ENCODE measurements around the gene GATAD2B.
A peak's percentile ranks its signal among the peaks of the same experiment; 100 is the strongest.
"Not testable (repeated sequence)": the region's sequence is repeated elsewhere in the genome, so short reads cannot be mapped to it uniquely, and the experiment has no call there.

The GATAD2B gene

DNA sequence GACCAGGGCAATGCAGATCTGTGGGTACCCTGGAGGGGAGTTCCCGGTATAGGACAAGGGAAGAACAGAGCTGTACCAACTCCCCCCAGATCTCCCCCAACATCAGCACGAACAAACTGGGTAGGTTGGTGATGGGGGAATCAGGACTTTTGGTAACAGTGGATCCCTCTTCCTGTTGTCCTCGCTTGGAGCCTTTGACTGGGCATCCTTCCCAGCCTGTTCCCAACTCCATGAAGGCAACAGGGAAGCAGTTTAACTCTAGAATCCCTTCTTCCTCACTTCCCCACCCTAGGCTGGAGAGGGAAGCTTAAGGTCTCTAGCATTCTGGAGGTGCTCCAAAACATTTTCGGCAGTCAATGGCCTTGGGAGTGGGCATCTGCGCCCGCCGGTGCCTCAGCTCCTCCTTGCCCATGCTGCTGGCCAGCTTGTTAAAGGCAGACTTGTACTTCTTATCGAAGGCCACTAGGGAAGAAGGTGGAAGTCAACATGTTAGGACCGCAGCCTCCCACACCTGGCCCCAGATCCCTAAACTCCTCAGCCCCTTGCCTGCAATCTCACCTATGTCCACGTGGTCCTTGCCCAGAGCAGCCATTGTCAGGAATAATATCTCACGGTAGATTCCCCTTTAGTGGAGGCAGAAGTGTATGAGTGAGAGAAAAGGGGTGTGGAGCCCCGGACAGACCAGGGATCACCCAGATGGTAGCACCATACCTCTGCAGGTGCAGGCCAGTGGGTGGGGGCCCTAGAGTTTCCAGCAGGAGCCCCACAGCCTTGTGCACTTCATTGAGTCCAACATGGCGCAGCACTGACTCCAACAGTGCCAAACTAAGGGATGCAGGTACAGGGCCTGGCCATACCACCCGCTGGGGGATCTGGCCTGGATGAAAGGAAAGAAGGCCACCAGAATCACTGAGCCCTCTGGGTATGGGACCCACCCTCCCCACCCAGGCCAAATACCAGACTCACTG lies 7.5 kb upstream of the GATAD2B start:
- no peaks in the 10 kb centered on the region for H3K4me1 ChIP-seq
- in situ Hi-C loops (cut with MboI; ENCODE audit: low sequenced_read_pairs), result no loop called here
- H3K36me3 ChIP-seq (replicated peaks), result peaks cover 35% of the 10 kb centered on the region
- H3K9me3 ChIP-seq, result no peaks in the 10 kb centered on the region
- no peak overlapping the region for H3K4me3 ChIP-seq
- H3K27me3 ChIP-seq (ENCODE audit: low read depth), result no peaks in the 10 kb centered on the region
- DNase-seq (ENCODE audit: low spot score in 2 of 2), result no peak

DNA sequence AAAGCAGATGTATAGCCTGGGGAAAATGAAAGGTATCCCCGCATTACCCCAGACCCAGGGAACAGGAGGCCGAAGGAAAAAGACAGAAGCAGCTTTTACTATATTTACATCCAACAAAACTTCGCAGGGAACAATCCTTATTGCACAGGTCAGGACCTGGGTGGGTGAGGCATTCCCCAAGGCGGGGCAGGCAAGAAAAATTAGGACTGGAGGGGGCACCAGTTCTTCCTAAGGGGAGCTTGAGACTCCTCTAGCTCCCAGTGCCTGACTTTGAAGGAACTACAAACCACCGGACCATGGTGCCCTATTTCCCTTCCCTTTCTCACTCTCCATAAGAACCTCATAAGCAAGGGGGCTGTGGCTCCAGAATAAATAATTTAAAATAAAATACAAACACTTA lies 6.7 kb upstream of the GATAD2B start:
- Histone ChIP-seq H3K4me3 (no peak overlapping the region), H3K9me3 (no peaks in the 10 kb centered on the region), H3K4me1 (no peaks in the 10 kb centered on the region), H3K36me3 (replicated peaks) (peaks cover 28% of the 10 kb centered on the region), H3K27me3 (ENCODE audit: low read depth) (no peaks in the 10 kb centered on the region)
- in situ Hi-C loops (cut with MboI; ENCODE audit: low sequenced_read_pairs), result no loop called here
- no peak for DNase-seq (ENCODE audit: low spot score in 2 of 2)

DNA sequence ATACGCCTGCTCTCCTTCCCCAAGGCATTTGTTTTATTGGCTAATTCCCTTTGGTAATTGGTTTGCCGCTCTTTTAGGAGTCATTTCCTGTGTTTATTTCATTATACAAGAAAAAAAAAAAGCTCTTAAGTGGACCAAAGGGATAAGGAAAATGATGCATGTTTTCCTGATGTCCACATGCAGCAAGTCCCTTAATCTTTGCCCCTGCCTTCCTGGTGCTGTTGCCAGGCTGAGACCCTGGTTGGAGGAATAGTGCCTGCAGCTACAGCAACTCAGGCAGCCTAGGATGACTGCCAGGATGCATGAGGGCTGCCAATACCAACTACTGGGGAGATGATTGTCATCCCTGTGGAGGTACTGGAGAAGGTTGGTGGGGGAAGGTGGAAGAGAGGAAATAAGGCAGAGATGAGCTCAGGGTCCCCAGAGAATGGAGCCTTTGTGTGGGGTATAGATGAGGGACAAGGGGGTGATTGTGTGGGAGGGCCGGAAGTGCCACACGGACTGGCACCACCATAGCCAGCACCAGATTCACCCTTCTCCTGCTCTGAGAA lies 6.1 kb upstream of the GATAD2B start:
- no peak for DNase-seq (ENCODE audit: low spot score in 2 of 2)
- Histone ChIP-seq H3K27me3 (ENCODE audit: low read depth) (no peaks in the 10 kb centered on the region), H3K9me3 (no peaks in the 10 kb centered on the region), H3K4me1 (no peaks in the 10 kb centered on the region; the same call in 1 of the 2 replicates), H3K4me3 (no peak overlapping the region), H3K36me3 (replicated peaks) (peaks cover 23% of the 10 kb centered on the region)
- in situ Hi-C loops (cut with MboI; ENCODE audit: low sequenced_read_pairs), result no loop called here

DNA sequence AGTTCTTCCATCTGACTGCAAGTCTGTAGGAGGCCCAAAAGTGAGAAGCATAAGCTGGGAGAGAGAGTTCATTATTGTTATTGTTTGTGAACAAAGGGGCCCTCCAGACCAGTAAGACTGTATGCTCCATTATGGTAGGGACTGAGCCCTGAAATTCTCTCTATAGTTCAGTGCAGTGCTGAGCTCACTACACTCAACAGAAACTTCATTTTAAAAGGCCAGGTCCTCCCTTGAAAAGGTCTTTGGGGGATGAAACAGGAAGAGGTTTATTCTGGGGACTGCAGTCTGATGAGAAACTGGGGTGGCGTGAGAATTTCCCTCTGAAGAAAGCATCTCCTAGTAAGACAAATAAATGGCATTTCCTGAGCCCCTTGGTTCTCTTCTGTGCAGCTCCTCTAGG lies 5.5 kb upstream of the GATAD2B start:
- Histone ChIP-seq H3K36me3 (replicated peaks) (peaks cover 20% of the 10 kb centered on the region), H3K4me1 (no peaks in the 10 kb centered on the region; the same call in 1 of the 2 replicates), H3K9me3 (no peaks in the 10 kb centered on the region), H3K27me3 (ENCODE audit: low read depth) (no peaks in the 10 kb centered on the region), H3K4me3 (no peak overlapping the region)
- no peak for DNase-seq (ENCODE audit: low spot score in 2 of 2)
- in situ Hi-C loops (cut with MboI; ENCODE audit: low sequenced_read_pairs), result no loop called here

DNA sequence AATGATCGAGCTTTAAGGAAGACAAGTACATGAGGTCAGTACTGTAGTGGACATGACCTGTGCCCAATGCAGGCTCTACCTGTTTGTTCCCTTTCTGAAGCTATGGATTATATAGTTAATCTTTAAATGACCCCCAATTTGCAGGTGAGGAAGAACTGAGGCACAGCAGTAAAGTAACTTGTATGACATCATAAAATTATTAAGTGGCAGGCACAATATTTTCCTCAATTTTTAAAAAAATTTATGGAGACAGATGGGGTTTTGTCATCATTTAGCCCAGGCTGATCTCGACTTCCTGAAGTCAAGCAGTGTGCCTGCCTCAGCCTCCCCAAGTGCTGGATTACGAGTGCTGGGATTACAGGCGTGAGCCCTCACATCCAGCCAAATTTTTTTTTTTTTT lies 3.6 kb upstream of the GATAD2B start:
- H3K27me3 ChIP-seq (ENCODE audit: low read depth), result no peaks in the 10 kb centered on the region
- H3K4me1 ChIP-seq, result no peaks in the 10 kb centered on the region; the same call in 1 of the 2 replicates
- no peak for DNase-seq (ENCODE audit: low spot score in 2 of 2)
- in situ Hi-C loops (cut with MboI; ENCODE audit: low sequenced_read_pairs), result no loop called here
- no peaks in the 10 kb centered on the region for H3K9me3 ChIP-seq
- H3K4me3 ChIP-seq, result no peak overlapping the region
- H3K36me3 ChIP-seq (replicated peaks), result peaks cover 6% of the 10 kb centered on the region; the same call in 1 of the 2 replicates

DNA sequence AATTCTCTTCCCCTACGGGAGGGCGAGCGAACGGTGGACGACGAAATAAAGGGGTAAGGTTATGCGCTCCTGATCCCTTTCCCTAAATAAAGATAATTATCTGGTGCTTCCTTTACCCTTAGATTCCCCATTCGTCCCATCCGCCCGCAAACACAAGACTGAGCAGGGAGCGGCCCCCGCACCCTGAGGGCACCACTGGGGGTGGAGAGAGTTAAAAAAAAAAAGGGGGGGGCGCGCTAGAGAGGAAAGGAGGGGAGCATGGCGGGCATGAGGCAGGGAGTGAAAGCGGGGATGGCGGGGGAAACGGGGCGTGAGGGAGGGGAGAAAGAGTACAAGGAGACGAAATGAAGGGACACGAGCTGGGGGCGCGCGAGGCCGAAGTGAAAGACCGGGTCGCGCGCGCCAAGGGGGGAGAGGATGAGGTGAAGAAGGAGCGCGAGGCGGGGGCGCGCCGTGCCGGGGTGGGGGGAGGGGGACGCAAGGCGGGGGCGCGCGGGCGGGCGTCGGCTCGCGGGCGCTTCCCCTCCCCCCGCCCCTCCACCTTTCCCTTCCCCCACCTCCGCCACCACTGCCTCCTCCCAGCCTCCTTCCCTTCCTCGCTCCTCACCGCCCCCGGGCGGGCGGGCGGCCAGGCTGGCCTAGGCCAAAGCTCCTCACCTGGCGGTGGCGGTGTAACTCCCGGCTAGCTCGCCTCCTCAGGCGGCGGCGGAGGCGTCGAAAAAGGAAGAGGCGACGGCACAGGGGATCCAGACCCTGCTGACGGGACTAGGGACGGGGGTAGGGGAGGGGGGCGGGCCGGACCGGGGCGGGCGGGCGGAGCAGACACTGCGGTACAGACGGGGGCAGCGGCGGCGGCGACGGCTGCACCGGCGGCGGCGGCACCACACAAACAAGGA lies 448 bp downstream of the GATAD2B start:
- H3K4me3 ChIP-seq, result peak overlapping the region; percentile 62
- in situ Hi-C loops (cut with MboI; ENCODE audit: low sequenced_read_pairs), result no loop called here
- peak; percentile 58 to 82 for DNase-seq (ENCODE audit: low spot score in 2 of 2)
- peaks cover 9% of the 10 kb centered on the region for H3K36me3 ChIP-seq (replicated peaks)
- peaks cover 21% of the 10 kb centered on the region for H3K4me1 ChIP-seq
- H3K9me3 ChIP-seq, result no peaks in the 10 kb centered on the region
- no peaks in the 10 kb centered on the region for H3K27me3 ChIP-seq (ENCODE audit: low read depth)

DNA sequence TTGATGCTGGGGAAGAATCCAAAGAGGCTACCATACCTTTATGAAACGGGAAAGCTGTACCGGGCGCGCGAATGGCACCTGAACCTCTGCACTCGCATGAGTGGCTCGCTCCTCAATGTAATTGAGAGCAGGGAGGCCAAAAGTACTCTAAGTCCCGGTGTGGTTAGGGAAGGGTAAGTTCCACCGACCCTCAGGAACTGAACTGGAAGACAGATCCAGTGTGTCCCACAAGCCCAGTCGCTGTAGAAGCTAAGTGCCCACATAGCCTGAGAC lies 1.0 kb downstream of the GATAD2B start:
- Histone ChIP-seq H3K27me3 (ENCODE audit: low read depth) (no peaks in the 10 kb centered on the region), H3K9me3 (no peaks in the 10 kb centered on the region), H3K36me3 (replicated peaks) (peaks cover 9% of the 10 kb centered on the region), H3K4me1 (peaks cover 21% of the 10 kb centered on the region), H3K4me3 (peak overlapping the region; percentile 62)
- peak in 1 of 2 experiments; percentile 31 for DNase-seq (ENCODE audit: low spot score in 2 of 2)
- in situ Hi-C loops (cut with MboI; ENCODE audit: low sequenced_read_pairs), result no loop called here

DNA sequence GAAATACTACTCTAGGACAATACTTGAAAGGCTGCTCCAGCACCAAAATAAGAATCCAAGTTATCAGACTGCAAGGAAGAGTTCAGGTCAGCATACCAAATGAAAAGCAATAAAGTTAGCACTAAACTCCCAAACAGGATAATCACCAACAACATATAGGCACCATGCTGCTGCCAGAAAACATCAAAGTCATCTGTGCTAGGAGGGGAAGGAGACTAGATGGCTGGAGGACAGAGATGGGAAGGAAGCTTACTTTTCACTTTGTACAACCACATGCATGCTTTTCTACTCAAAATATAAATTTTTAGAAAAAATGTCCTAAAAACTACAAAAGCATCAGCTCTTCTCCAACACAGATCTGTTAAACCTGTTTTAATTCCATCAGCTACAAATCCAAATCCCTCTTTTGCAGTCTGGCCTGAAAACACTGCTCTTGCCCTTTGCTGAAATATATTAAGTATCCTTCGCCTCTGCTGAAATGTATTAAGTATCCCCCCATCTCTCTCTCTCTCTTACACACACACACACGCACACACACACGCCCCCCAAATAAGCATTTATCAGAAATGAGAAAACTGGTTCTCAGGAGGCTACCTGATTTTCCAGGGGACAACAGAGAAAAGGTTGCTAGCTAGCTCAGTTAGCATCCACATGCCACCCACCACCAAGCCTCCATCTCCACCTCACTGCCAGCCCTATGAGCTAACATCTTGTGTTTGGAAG lies 1.5 kb downstream of the GATAD2B start:
- in situ Hi-C loops (cut with MboI; ENCODE audit: low sequenced_read_pairs), result no loop called here
- no peak for DNase-seq (ENCODE audit: low spot score in 2 of 2)

DNA sequence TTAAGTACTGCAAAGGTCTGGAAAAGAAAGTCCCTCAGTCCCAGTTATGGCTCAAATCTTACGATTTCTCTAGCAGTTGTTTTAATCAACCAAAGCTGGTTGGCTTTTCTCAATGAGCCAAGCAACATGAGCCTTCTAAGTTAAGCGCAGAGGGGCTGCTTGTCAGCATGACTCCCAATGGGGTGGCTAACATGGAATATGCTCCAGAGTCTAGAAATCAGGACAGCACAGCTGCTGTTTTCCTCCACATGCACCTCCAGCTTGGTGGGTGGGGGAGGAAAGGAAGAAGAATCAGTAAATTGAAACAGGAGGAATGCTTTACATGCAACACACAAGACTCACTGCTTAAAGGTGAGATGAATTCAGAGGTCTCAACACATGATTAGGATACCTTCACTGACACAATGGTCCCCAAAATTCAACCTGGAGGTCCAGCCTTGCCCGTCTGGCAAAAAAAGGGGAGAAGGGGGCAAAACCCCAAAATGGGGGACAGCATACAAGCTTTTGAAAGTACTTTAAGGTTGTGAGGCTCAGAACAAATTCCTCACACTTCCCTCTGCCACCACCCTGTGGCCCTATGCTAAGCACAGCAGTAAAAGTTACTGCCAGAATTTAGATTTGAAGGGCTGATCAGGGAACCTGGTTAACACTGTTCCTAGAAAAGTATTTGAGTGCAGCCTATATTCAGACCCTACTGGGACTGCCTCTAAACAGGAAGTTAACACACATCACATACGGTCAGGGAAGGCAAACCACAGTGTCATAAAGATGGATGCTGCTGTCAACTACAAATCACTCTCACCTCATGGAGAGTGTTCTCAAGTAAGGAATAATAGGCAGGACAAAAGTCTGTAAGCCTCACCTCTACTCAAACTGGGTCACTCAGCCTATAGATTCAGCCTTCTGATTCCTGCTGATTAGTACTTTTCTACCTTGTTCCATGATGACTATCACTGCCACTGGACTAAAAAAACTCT lies 2.6 kb downstream of the GATAD2B start:
- Histone ChIP-seq H3K4me1 (peaks cover 21% of the 10 kb centered on the region), H3K36me3 (replicated peaks) (peaks cover 9% of the 10 kb centered on the region), H3K4me3 (peak overlapping the region; percentile 62), H3K27me3 (ENCODE audit: low read depth) (no peaks in the 10 kb centered on the region), H3K9me3 (no peaks in the 10 kb centered on the region)
- in situ Hi-C loops (cut with MboI; ENCODE audit: low sequenced_read_pairs), result no loop called here
- peak; percentile 36 to 82 for DNase-seq (ENCODE audit: low spot score in 2 of 2)

More for the DNA sequence above, 1.5 kb downstream of the GATAD2B start:
- Histone ChIP-seq H3K27me3 (ENCODE audit: low read depth) (no peaks in the 10 kb centered on the region), H3K4me1 (peaks cover 21% of the 10 kb centered on the region), H3K36me3 (replicated peaks) (peaks cover 9% of the 10 kb centered on the region), H3K9me3 (no peaks in the 10 kb centered on the region), H3K4me3 (peak overlapping the region; percentile 62)

DNA sequence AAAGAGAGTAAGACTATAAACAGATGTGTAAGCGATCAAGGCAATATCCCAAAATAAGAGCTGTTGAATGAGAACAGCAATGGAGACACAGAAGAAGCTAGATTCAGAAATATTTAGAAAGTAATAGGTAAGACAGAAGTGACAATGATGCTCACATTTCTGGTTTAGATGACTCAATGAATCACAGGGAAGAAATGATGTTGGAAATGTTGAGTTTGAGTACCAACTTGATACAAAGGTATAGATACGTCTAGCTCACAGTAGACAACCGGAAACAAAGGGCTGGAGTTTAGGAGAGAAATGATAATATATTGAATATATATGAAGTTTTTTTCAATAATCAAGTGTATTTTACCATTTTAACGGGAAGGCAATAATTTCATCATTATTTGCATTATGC lies 6.5 kb downstream of the GATAD2B start:
- in situ Hi-C loops (cut with MboI; ENCODE audit: low sequenced_read_pairs), result no loop called here
- Histone ChIP-seq H3K36me3 (replicated peaks) (peaks cover 9% of the 10 kb centered on the region), H3K4me3 (no peak overlapping the region), H3K4me1 (peaks cover 20% of the 10 kb centered on the region), H3K9me3 (no peaks in the 10 kb centered on the region), H3K27me3 (ENCODE audit: low read depth) (no peaks in the 10 kb centered on the region)
- DNase-seq (ENCODE audit: low spot score in 2 of 2), result no peak

DNA sequence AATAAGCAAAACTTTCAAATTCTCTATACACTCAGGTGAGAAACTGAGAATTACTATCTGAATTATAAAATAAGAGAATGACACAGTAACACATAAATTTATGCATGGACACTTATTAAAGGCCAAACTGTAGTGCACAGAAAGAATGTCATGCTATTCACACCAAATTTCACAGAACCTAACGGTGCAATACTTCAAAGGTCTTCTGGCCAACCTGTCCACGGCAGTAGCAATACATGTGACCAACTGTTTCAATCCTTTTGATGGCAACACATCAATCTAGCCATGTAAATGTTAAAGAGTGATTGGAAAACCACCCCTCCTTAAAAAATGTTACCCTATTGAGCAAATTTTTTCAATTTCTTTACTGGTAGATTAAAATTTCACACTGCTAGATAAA lies 10.4 kb downstream of the GATAD2B start:
- Histone ChIP-seq H3K4me3 (no peak overlapping the region), H3K36me3 (replicated peaks) (0 out of 2 replicates have a peak, but pooled peaks cover 3% of the 10 kb centered on the region)
- in situ Hi-C loops (cut with MboI; ENCODE audit: low sequenced_read_pairs), result no loop called here

DNA sequence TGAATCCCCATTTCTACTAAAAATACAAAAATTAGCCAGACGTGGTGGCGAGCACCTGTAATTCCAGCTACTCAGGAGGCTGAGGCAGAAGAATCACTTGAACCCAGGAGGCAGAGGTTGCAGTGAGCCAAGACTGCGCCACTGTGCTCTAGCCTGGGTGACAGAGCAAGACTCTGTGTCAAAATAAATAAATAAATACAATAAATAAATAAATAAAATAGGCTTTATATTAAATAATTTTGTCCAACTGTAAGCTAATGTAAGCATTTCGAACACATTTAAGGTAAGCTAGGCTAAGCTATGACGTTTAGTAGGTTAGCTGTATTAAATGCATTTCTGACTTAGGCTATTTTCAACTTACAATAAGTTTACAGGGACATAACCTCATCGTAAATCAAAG lies 12.2 kb downstream of the GATAD2B start:
- not testable (repeated sequence) for H3K36me3 ChIP-seq (replicated peaks)

More for the DNA sequence above, 10.4 kb downstream of the GATAD2B start:
- H3K9me3 ChIP-seq, result no peaks in the 10 kb centered on the region
- DNase-seq (ENCODE audit: low spot score in 2 of 2), result no peak
- no peaks in the 10 kb centered on the region for H3K27me3 ChIP-seq (ENCODE audit: low read depth)
- no peaks in the 10 kb centered on the region; the same call in 1 of the 2 replicates for H3K4me1 ChIP-seq

More for the DNA sequence above, 12.2 kb downstream of the GATAD2B start:
- DNase-seq (ENCODE audit: low spot score in 2 of 2); in situ Hi-C loops (cut with MboI; ENCODE audit: low sequenced_read_pairs); H3K27me3 ChIP-seq (ENCODE audit: low read depth); H3K4me1 ChIP-seq; H3K9me3 ChIP-seq; H3K4me3 ChIP-seq: not testable (repeated sequence)

Data from HAP-1 (cell line).